GM12864 (cell line): Measurements from ENCODE around the gene KCNIP1.

Experiments
- DNase-seq: peaks from one replicate; pipeline ENCODE4 v3.0.0-alpha.2; 2011; ENCODE audit warnings: low read depth
- H3K4me3 ChIP-seq: 2 replicates; pipeline ENCODE4 v1.5.1; 2011; ENCODE audit warnings: mild to moderate bottlenecking, low read depth, low read length, control low read depth
- TF ChIP-seq, protein P1 (sequence below): IDR thresholded peaks from 2 replicates; pipeline ENCODE4 v1.5.1; 2011; ENCODE audit warnings: low read depth, mild to moderate bottlenecking, moderate library complexity, low read length, control low read depth, inconsistent platforms; ENCODE audit errors: missing control alignments

Gene KCNIP1

GRCh38 chr5:170771496-170771895, 267.7 kb downstream of the KCNIP1 start:
- TF ChIP-seq, protein P1, sequence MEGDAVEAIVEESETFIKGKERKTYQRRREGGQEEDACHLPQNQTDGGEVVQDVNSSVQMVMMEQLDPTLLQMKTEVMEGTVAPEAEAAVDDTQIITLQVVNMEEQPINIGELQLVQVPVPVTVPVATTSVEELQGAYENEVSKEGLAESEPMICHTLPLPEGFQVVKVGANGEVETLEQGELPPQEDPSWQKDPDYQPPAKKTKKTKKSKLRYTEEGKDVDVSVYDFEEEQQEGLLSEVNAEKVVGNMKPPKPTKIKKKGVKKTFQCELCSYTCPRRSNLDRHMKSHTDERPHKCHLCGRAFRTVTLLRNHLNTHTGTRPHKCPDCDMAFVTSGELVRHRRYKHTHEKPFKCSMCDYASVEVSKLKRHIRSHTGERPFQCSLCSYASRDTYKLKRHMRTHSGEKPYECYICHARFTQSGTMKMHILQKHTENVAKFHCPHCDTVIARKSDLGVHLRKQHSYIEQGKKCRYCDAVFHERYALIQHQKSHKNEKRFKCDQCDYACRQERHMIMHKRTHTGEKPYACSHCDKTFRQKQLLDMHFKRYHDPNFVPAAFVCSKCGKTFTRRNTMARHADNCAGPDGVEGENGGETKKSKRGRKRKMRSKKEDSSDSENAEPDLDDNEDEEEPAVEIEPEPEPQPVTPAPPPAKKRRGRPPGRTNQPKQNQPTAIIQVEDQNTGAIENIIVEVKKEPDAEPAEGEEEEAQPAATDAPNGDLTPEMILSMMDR = no peak
- H3K4me3 ChIP-seq = no peak overlapping the region
- DNase-seq = no peak

- TF ChIP-seq, protein P1 = no peak
- no peak for DNase-seq
- H3K4me3 ChIP-seq = no peak overlapping the region
Observed at GRCh38 chr5:170773024-170773985, 269.5 kb downstream of the KCNIP1 start.

GRCh38 chr5:170774831-170775230, 271.0 kb downstream of the KCNIP1 start:
- TF ChIP-seq, protein P1 = peak; percentile 5
- no peak overlapping the region for H3K4me3 ChIP-seq
- DNase-seq = no peak

DNA sequence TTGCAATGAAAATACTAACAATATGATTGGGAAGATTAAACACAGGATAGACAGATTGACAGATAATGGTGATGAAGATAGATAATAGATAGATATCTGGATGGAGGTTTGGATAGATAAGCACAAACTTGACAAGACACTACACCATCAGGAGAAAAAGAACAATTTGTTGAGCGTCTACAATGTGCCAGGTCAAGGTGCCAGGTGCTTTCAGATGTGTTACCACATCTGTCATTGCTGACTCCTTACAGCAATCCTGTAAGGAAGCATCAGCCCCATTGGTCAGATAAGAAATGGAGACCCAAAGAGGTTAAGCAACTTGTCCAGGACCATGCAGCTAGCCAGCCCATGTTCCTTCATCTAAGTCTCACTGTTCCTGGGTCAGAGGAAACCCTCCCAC, 278.1 kb downstream of the KCNIP1 start:
- TF ChIP-seq, protein P1 = no peak
- no peak for DNase-seq
- H3K4me3 ChIP-seq = no peak overlapping the region

- DNase-seq = no peak
- TF ChIP-seq, protein P1 = no peak
- H3K4me3 ChIP-seq = no peak overlapping the region
Observed at GRCh38 chr5:170782438-170782837, 278.6 kb downstream of the KCNIP1 start.

- DNase-seq = no peak
- H3K4me3 ChIP-seq = no peak within 1 kb of the TSS
- TF ChIP-seq, protein P1 = no peak
Observed at GRCh38 chr5:170783498-170784247, 279.9 kb downstream of the KCNIP1 start, which contains the start of gene GABRP. Gene GABRP (plus strand): TSS chr5:170783725. CDS start chr5:170788616, 4,891 bp downstream.
